ENCODE data around the gene SLC35F1. TPM values are rescaled to one million over a fixed set of nuclear protein-coding genes. Genes with fewer than 3 reads are reported as not detected.

The SLC35F1 gene
- total and polyA plus RNA-seq, 10 of the 15 experiments (the other 5 are each of a cell fraction or from before 2014, with no cell fraction given): 0.01 TPM; not detected in 9

DNA sequence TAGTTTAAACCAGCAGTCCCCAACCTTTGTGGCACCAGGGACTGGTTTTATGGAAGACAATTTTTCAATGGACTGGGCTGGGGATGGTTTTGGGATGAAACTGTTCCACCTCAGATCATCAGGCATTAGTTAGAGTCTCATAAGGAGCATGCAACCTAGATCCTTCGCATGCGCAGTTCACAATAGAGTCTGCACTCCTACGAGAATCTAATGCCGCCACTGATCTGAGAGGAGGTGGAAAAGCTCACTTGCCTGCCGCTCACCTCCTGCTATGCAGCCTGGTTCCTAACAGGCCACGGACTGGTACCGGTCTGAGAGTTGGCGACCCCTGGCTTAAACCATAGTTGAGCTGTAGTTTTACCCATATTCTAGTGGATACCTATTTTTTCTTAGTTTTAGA, 154.6 kb downstream of the SLC35F1 start:
- no peaks in the 10 kb centered on the region for H3K27me3 ChIP-seq (replicated peaks in 1 of 2; ENCODE audit: control insufficient read depth in 2 of 2, insufficient read depth in 2 of 2, low read length in 1 of 2)
- TF ChIP-seq, protein P1, sequence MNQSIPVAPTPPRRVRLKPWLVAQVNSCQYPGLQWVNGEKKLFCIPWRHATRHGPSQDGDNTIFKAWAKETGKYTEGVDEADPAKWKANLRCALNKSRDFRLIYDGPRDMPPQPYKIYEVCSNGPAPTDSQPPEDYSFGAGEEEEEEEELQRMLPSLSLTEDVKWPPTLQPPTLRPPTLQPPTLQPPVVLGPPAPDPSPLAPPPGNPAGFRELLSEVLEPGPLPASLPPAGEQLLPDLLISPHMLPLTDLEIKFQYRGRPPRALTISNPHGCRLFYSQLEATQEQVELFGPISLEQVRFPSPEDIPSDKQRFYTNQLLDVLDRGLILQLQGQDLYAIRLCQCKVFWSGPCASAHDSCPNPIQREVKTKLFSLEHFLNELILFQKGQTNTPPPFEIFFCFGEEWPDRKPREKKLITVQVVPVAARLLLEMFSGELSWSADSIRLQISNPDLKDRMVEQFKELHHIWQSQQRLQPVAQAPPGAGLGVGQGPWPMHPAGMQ (IDR thresholded peaks at IDR 0.05; ENCODE audit: borderline replicate concordance): no peak
- no peak for TF ChIP-seq WRNIP1 (IDR thresholded peaks at IDR 0.05; ENCODE audit: borderline replicate concordance, low read depth, low read length)
- TF ChIP-seq JUND (IDR thresholded peaks at IDR 0.05; ENCODE audit: low read depth, low read length): no peak
- TF ChIP-seq TARDBP (IDR thresholded peaks at IDR 0.05; ENCODE audit: borderline replicate concordance): no peak
- TF ChIP-seq, protein P2, sequence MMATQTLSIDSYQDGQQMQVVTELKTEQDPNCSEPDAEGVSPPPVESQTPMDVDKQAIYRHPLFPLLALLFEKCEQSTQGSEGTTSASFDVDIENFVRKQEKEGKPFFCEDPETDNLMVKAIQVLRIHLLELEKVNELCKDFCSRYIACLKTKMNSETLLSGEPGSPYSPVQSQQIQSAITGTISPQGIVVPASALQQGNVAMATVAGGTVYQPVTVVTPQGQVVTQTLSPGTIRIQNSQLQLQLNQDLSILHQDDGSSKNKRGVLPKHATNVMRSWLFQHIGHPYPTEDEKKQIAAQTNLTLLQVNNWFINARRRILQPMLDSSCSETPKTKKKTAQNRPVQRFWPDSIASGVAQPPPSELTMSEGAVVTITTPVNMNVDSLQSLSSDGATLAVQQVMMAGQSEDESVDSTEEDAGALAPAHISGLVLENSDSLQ (IDR thresholded peaks at IDR 0.05): no peak
- TF ChIP-seq YBX1 (IDR thresholded peaks at IDR 0.05): no peak
- no peak for TF ChIP-seq SUPT20H (IDR thresholded peaks at IDR 0.05; ENCODE audit: borderline replicate concordance, control insufficient read depth, low read depth, low read length)
- TF ChIP-seq BCL11A (IDR thresholded peaks at IDR 0.05; ENCODE audit: low read depth, low read length): no peak
- TF ChIP-seq RCOR1 (conservative IDR thresholded peaks at IDR 0.05; ENCODE audit: low read depth, low read length): no peak
- no peak for TF ChIP-seq NR2C1 (IDR thresholded peaks at IDR 0.05)
- TF ChIP-seq CBFB (IDR thresholded peaks at IDR 0.05; ENCODE audit: low read depth): no peak
- TF ChIP-seq CUX1 (IDR thresholded peaks at IDR 0.05; ENCODE audit: insufficient replicate concordance, low read depth, low read length): no peak
- TF ChIP-seq CTCF (IDR thresholded peaks at IDR 0.05 in 2 of 3, conservative IDR thresholded peaks at IDR 0.05 in 1 of 3; ENCODE audit: control insufficient read depth in 2 of 3, extremely low read depth in 1 of 3, insufficient read depth in 1 of 3, low read depth in 3 of 3, low read length in 3 of 3): no peak
- no peak for TF ChIP-seq MLLT1 (IDR thresholded peaks at IDR 0.05)

More for the DNA sequence above, 154.6 kb downstream of the SLC35F1 start:
- intact Hi-C loops (cut with micrococcal nuclease; ENCODE audit: unreplicated experiment) (no loop called here), in situ Hi-C loops (cut with MboI) (no loop called here)
- DNase-seq (ENCODE audit: low read depth, low spot score) (no peak), ATAC-seq (no peak), FAIRE-seq (no peak)
- Histone ChIP-seq H3K4me1 (ENCODE audit: control insufficient read depth, insufficient read depth, low read length) (no peaks in the 10 kb centered on the region), H3K9ac (ENCODE audit: control insufficient read depth, insufficient read depth, low read length) (no peak overlapping the region), H3K79me2 (ENCODE audit: control insufficient read depth, insufficient read depth, low read length) (no peaks in the 10 kb centered on the region), H3K36me3 (ENCODE audit: control insufficient read depth in 2 of 2, insufficient read depth in 2 of 2, low read length in 1 of 2) (no peaks in the 10 kb centered on the region), H2AFZ (ENCODE audit: control insufficient read depth, low read depth, low read length) (no peak overlapping the region), H3K4me3 (no peak overlapping the region), H3K4me2 (ENCODE audit: control insufficient read depth, insufficient read depth) (no peak overlapping the region), H4K20me1 (ENCODE audit: control insufficient read depth, insufficient read depth) (no peaks in the 10 kb centered on the region), H3K27ac (ENCODE audit: control insufficient read depth, insufficient read depth) (no peak overlapping the region), H3K9me3 (replicated peaks; ENCODE audit: control insufficient read depth, insufficient read depth, low read length) (no peaks in the 10 kb centered on the region)
- RAD21 ChIA-PET (ENCODE audit: unreplicated experiment): no interaction called here
- SMC1A ChIA-PET (ENCODE audit: uncharacterized antibody, unreplicated experiment): no interaction called here
- BruUV-seq (replicated peaks): no TSS peak
- POLR2A ChIA-PET: no interaction called here
- 67% methylated on average over 8 of the region's 8 CpGs for WGBS (ENCODE audit: insufficient coverage, insufficient replicate concordance, low lambda C conversion rate, missing lambda C conversion rate)
- CTCF ChIA-PET: interaction anchor here (0.8 kb wide), 1 partner anchor 18 kb away, joined by 3 read pairs; no protein-coding TSS in a partner anchor
